Omental fat pad (tissue), 4 donors: ENCODE data around the gene FLVCR2. TPM values are rescaled to one million over a fixed set of nuclear protein-coding genes. Genes with fewer than 3 reads are reported as not detected.

Source experiments
- ATAC-seq: fragments of 150-250 bp; one replicate; pipeline ENCODE4 v1.9.1; 2016; ENCODE audit warnings: mild to moderate bottlenecking, moderate library complexity; ENCODE audit not compliant: low FRiP score
- DNase-seq: peaks from one replicate; pipeline ENCODE4 v3.0.0-alpha.2; 2019; ENCODE audit warnings: low spot score
- total RNA-seq, 4 donors: library from RNA; depleted of rRNA; stranded (reverse); fragments of >200 nt; gene quantifications; one replicate each; pipeline ENCODE4 v1.1.0, GENCODE V29; 2016
- TF ChIP-seq, protein P1 (sequence below), 3 donors: fragments of 450-650 bp; IDR thresholded peaks; one replicate each; pipeline ENCODE4 v1.5.1; 2016 to 2017; ENCODE audit warnings: antibody characterized with exemption in 3 of 3, mild to moderate bottlenecking in 3 of 3, moderate library complexity in 2 of 3

FLVCR2 gene
- total RNA-seq, 4 donors from 2014 or later, result 5.8 to 25.6 (median 11.8) TPM

DNA sequence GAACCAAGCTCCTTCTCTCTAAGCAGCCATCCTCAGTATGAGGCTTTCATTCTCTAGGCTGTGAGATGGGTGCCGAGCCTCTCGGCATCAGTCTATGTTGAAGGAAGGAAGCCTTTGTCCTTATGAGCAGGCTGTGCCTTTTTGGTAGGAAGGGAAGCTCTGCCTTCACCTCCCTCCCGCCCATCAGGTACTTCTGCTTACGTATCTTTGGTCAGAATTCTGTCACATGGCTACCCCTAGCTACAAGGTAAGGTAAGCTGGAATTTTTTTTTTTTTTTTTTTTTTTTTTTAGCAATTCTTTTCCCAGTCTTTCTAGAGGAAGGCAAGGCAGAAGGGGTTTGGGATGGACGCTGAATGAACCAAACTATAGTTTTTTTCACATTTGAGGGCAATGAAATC is 39.3 kb upstream of the FLVCR2 start:
- no peak for DNase-seq
- no peak for ATAC-seq
- TF ChIP-seq, protein P1, sequence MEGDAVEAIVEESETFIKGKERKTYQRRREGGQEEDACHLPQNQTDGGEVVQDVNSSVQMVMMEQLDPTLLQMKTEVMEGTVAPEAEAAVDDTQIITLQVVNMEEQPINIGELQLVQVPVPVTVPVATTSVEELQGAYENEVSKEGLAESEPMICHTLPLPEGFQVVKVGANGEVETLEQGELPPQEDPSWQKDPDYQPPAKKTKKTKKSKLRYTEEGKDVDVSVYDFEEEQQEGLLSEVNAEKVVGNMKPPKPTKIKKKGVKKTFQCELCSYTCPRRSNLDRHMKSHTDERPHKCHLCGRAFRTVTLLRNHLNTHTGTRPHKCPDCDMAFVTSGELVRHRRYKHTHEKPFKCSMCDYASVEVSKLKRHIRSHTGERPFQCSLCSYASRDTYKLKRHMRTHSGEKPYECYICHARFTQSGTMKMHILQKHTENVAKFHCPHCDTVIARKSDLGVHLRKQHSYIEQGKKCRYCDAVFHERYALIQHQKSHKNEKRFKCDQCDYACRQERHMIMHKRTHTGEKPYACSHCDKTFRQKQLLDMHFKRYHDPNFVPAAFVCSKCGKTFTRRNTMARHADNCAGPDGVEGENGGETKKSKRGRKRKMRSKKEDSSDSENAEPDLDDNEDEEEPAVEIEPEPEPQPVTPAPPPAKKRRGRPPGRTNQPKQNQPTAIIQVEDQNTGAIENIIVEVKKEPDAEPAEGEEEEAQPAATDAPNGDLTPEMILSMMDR (IDR thresholded peaks at IDR 0.05), result no peak

DNA sequence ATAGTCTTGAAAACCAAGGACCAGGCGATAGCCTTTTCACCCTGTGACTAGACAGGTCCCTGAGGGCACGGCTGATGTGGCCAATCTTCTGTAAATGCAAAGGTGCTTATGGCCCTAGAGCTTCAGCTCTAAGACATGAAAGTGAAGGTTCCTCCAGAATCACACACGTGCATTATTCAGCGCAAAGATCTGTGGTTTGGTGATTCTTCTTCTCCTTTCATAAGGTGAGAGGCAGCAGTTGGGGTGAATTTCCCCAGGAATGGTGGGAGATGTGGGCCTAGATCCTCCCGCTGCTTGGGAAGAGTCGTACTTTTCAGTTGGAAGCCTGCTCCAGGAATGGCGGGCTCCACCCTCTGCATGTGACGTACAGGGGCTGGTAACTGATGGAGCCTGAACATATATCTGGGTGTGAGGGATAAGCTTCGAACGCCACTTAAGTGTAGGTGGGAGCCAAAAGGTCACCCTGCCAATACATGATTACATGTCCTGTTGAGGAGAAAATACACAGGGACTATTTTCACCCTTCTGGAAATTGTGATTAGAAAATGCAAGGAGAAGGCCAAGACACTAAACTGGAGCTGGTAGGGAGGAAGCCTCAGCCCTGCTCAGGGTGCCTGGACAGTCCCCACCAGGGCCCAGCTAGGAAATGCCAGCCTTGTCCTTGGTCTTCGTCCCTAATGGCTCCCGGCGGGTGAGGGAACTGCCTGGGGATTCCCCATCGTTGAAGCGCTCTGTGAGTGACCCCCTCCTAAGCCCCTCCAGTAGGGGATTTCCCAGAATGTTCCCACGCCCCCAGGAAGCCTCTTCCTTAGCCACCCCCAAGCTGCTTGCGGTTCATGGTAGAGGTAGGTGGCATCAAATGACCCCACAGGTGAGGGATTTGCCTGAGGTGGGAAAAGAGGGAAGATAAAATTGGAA is 38.6 kb upstream of the FLVCR2 start:
- no peak for DNase-seq
- ATAC-seq, result no peak
- TF ChIP-seq, protein P1 (IDR thresholded peaks at IDR 0.05), result no peak

DNA sequence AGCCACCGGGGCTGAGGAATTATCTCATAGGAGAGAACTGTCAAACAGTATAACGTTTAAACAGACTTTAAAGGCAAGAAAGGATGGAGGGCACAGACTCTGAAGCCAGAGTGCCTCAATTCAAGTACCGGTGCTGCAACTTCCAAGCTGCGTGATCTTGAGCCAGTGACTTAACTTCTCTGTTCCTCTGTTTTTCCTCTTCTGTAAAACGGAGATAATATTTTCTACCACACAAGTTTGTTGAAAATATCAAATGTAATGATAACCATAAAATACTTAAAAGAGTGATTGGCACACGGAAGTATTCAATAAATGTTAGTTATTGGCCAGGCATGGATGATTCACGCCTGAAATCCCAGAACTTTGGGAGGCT is 38.0 kb upstream of the FLVCR2 start:
- no peak for ATAC-seq
- TF ChIP-seq, protein P1 (IDR thresholded peaks at IDR 0.05), result no peak

DNA sequence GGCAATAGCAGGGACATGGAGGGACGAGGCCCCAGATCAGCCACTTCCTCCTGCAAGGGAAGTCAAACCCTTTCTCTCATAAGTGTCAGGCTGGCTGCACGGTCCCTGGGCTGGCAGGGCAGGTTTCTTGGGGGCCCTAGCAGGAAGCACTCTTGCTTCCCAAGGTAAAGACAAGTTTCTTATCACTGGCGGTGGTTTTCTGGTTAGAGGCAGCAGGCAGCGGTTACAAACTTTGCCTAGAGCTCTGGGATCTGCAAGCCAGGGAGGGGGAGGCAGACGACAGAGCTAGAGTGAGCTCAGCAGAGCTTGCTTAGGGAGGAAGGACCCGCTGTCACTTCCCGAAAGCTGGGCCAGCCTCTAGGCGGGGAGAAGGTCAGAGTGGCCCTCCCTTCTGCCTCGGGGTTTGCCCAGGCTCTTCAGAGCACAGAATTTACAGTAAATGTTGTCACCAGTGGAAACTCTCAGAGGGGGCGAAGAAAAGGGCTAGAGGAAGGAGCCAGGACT is 35.8 kb upstream of the FLVCR2 start:
- DNase-seq, result no peak
- TF ChIP-seq, protein P1 (IDR thresholded peaks at IDR 0.05), result no peak
- peak; percentile 69 for ATAC-seq

More for the DNA sequence above, 38.0 kb upstream of the FLVCR2 start:
- DNase-seq, result no peak

DNA sequence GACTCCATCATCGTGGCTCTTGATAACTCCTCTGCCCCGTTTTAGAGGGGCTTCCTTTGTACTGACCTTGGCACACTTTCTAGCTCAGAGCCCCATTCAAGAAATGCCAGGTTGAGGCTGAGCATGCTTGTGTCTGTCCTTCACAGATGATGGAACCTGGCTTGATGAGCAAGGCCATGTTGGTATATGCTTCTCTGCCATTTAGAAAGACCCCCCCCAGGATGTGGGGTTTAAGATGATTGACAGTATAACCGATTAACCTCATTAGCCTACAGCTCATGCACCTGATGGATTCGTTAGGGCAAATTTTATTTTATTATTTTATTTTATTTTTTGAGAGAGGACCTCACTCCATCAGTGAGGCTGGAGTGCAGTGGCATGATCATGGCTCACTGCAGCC is 35.2 kb upstream of the FLVCR2 start:
- TF ChIP-seq, protein P1 (IDR thresholded peaks at IDR 0.05), result no peak
- ATAC-seq (no peak), DNase-seq (no peak)

DNA sequence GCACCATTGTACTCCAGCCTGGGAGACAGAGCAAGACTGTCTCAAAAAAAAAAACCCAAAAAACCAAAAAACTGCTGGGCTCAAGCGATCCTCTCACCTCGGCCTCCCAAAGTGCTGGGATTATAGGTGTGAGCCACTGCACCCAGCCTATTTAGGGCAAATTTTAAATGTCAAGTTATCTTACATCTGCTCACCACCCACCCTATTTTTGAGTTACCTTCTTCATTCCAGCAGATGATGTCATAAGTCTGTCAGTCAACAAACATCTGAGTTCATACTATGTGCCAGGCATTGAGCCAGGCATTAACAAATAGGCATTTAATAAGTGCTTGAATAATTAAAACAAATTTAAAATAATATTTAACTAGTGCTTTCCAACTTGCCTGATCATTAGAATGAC is 34.6 kb upstream of the FLVCR2 start:
- DNase-seq (no peak), ATAC-seq (no peak)
- TF ChIP-seq, protein P1 (IDR thresholded peaks at IDR 0.05), result no peak

DNA sequence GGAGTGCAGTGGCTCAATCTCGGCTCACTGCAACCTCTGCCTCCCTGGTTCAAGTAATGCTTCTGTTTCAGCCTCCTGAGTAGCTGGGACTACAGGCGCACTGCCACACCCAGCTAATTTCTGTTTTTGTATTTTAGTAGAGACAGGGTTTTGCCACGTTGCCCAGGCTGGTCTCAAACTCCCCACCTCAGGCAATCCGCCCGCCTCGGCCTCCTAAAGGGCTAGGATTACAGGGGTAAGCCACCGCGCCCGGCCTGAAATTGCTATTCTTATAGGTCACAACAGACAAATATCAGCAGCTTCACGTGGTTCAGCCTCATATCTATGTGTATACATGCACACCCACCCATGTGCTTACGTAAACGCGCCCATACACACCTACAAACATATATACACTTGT is 32.5 kb upstream of the FLVCR2 start:
- TF ChIP-seq, protein P1 (IDR thresholded peaks at IDR 0.05), result no peak
- no peak for DNase-seq
- ATAC-seq, result no peak
